GM13976 (cell line): ENCODE measurements around the gene TGFB2.

Experiments used
- DNase-seq: peaks from one replicate; pipeline ENCODE4 v3.0.0; 2012; ENCODE audit warnings: low spot score
- in situ Hi-C: fragments of 300-500 bp; cut with MboI; formaldehyde crosslinking; loops from one replicate; pipeline ENCODE4 v1.12.0; 2022; ENCODE audit warnings: low sequenced_read_pairs, mixed read lengths, inconsistent platforms; ENCODE audit not compliant: unreplicated experiment
- TF ChIP-seq, protein P1 (sequence below): IDR thresholded peaks from 2 replicates; pipeline ENCODE4 v1.5.1; 2012; ENCODE audit warnings: borderline replicate concordance, mild to moderate bottlenecking; ENCODE audit not compliant: insufficient read depth; ENCODE audit errors: extremely low read depth, missing control alignments, control extremely low read depth

TGFB2 gene

GRCh38 chr1:218429301-218429700 lies 84.2 kb downstream of the TGFB2 start:
- DNase-seq, result no peak
- TF ChIP-seq, protein P1, sequence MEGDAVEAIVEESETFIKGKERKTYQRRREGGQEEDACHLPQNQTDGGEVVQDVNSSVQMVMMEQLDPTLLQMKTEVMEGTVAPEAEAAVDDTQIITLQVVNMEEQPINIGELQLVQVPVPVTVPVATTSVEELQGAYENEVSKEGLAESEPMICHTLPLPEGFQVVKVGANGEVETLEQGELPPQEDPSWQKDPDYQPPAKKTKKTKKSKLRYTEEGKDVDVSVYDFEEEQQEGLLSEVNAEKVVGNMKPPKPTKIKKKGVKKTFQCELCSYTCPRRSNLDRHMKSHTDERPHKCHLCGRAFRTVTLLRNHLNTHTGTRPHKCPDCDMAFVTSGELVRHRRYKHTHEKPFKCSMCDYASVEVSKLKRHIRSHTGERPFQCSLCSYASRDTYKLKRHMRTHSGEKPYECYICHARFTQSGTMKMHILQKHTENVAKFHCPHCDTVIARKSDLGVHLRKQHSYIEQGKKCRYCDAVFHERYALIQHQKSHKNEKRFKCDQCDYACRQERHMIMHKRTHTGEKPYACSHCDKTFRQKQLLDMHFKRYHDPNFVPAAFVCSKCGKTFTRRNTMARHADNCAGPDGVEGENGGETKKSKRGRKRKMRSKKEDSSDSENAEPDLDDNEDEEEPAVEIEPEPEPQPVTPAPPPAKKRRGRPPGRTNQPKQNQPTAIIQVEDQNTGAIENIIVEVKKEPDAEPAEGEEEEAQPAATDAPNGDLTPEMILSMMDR, result no peak
- in situ Hi-C loops, result no loop called here

DNA sequence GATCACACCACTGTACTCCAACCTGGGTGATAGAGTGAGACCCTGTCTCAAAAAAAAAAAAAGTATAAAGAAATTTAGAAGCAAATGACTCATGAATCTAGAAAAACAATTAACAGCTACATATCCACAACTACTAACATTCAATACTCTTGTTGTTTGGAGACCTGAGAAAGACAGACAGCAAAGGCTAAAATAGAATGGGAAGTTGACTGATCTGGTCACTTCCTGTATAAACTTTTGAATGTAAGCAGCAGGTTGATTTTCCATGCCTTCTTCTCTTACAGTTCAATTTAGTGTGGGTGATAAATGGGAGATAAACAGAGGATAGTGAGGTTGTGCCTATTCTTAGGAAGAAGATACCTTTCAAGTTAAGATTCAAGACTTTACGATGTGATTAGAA lies 85.2 kb downstream of the TGFB2 start:
- TF ChIP-seq, protein P1, result no peak
- DNase-seq, result no peak
- in situ Hi-C loops, result no loop called here

DNA sequence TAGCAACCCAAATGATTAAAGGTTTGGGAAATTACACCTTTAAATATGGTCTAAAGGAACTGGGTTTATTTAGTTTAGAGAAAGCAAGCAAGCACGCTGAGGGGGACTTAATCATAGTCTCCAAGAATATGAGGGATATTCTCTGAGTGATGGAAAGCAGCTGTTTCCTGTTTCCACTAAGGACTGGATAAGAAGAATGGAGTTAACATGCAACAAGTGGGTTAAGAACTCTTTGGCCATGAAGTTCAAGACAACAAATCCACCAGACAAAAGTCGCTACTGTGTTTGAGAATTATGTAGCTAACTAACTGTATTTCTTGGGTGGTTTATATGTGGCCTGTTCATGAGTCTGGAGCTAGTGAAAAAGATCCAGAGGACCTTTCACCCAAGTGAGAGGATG lies 85.7 kb downstream of the TGFB2 start:
- TF ChIP-seq, protein P1, result no peak
- DNase-seq, result no peak
- in situ Hi-C loops, result no loop called here

GRCh38 chr1:218431476-218431875 lies 86.3 kb downstream of the TGFB2 start:
- in situ Hi-C loops, result no loop called here
- TF ChIP-seq, protein P1, result no peak
- DNase-seq, result no peak

DNA sequence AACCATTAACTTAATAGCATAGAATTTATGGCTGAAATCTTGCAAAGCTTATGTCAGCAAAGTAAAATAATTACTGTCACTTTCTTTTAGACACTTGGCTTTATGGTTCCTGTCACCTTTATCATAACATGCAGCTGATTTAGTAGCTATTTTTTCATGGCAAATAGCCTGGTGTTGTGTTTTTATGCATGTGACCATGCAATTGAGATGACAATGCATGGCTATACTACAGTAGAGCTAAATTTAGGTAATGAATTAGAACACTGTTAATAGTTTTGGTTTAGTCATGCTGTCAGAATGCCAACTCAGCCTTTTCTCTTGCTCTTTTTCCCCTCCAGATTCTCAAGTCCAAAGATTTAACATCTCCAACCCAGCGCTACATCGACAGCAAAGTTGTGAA lies 88.6 kb downstream of the TGFB2 start:
- DNase-seq, result no peak
- in situ Hi-C loops, result no loop called here
- TF ChIP-seq, protein P1, result no peak

GRCh38 chr1:218435528-218435927 lies 90.4 kb downstream of the TGFB2 start:
- no peak for DNase-seq
- in situ Hi-C loops, result no loop called here
- TF ChIP-seq, protein P1, result no peak

DNA sequence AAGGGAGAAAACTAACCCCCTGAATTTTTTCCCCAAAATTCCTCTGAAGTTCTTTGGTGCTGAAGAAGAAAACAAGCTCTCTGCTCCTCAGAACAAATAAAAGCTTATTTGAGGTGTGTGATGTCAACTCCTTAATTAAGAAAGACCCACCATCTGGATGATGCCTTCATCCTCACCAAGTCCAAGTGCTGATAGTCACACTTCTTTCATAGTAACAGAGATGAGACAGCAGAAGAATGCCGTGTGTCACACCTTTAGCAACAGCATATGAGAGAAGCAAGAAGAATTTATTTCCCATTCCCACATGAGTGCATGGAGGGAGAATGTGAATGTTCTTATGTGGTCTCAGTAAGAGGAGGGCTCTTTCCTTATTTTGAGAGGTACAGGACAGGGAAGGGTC lies 91.2 kb downstream of the TGFB2 start:
- no peak for DNase-seq
- TF ChIP-seq, protein P1, result no peak
- in situ Hi-C loops, result no loop called here
